ENCODE results near the gene MARCHF3.

The MARCHF3 gene

DNA sequence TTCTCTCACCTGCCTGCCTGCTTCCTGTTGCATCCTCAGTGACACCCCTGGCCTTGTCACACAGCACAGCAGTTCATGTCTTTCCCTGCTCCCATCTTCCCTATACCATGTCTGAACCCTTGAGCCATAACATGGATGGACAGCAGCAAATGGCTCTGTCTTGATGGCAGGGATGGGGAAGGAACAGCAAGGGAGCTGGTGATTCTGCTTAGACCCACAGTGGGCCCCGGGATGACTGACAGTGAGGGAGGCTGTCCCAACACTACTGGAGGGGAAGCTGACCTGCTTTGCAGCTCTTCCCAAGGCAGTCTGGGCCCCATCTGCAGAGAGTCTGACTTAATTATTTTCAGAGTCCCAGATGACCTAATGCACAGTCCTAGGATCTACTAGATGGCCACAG is 48.2 kb downstream of the MARCHF3 start:
- DNase-seq: no peak

DNA sequence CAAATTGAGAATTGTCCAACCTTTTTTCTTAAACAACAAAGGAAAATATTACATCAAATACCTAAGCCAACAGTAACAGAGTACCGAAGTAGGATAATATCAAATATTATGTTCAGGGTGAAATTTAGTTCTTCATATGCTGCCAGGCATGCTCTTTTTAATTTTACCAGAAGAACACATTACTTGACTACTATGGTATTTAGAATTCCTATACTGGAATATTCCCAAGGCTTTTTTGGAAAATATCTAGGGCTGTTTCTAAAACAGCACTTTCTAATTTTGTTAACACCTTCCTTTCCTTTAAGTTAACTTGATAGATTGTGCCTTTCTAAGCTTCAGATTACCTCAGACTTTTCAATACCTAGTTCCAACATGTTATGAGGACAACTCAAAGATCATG is 48.7 kb downstream of the MARCHF3 start:
- no peak for DNase-seq

DNA sequence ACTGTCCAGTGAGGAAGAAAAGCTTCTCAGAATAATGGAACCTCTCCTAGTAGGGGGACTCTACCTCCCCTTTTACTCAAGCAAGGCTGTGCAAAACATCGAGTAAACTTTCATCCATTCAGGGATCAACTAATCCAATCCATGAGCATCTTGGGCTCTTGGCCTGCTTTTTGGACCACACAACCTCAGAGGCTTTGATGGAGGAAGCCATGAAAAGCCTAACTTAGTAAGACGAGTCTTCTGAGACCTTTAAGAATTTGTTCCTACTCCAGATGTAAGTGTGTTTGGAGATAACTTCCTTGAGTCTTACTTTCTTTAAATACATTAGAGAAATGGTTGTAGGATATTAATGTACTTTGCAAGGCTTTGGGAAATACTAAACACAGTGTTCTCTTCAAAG is 49.1 kb downstream of the MARCHF3 start:
- DNase-seq: no peak

DNA sequence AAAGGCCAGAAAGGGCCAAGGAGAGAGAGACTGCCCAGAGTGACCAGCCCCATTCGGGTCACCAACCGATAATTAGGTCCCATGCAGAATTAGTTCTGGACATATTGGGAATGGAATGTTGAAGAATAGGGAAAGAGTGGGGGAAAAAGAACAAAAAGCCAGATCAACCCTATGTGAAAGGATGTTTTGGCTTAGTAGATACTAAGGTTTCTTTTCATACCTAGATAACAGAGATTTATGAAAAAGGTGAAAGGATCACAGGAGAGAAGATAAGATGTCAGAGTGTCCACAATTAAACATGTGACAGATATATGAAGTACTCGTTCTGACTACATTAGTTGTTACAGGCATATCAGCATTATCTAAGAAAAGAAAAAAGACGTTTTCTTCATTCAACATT is 52.1 kb downstream of the MARCHF3 start:
- DNase-seq: no peak

DNA sequence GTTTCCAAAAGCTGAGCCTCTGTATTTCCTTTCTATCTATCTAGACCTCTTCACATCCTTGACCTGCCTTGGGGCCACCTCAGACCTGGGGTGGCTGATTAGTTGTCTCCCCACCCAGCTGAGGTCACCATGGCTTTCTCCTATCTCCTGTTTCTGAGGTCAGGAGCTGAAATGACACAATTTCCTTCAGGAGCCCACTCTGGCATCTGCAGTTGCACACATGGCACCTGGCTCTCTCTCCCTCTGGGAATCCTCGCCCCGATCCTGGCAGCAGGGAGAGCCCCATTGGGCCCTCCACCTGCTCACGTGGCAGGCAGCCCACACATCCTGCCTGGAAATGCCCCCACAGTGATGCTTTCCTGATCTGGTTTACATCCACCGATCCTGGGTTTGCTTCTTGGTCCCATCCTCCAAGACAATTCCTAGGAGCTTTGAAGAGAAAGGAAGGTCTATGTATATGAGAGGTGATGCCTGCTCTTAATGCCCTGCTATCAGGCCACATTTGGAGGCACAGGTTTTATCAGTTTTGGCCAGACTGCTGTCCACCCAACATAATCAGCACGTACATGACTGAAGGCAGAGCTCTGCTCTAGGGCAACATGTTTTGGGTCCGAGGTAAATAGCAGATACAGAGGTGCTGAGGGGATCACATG is 53.7 kb downstream of the MARCHF3 start:
- DNase-seq: no peak

DNA sequence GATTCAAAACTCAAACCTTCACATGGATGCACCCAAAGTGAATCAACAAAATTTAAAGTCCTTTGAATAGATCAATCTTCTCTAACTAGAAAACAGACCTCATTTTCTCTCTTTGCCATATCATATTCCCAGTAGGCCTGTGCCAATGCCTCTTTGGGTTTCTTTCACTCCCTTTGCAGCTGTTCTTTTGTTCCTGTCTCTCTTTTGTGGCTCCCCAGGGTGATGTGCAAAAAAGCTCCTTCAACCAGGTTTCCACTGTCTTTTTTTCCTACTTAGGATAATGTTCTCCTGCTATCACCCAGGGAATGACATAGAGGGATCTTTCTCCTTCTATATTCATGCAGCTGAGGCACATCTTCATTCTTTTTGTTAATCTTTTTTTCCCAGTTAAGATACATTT is 54.6 kb downstream of the MARCHF3 start:
- DNase-seq: no peak

DNA sequence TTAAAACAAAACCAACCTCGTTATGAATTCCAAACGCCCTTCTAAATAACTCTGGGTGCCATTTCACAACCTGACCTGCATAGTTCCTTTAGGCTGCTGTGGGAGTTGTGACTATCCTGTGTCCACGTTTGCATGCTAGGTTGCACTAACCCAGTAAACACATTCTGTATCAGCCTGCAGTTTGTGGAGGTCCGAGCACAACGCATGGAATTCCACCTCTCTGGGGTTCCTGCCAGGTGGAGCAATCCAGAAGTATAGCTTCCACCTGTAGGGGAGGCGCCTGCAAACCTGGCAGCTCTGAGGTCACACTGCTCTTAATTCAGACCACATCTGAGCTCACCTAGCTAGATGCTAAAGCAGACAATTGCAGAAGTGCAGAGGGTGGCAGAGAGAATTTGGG is 57.2 kb downstream of the MARCHF3 start:
- no peak for DNase-seq

DNA sequence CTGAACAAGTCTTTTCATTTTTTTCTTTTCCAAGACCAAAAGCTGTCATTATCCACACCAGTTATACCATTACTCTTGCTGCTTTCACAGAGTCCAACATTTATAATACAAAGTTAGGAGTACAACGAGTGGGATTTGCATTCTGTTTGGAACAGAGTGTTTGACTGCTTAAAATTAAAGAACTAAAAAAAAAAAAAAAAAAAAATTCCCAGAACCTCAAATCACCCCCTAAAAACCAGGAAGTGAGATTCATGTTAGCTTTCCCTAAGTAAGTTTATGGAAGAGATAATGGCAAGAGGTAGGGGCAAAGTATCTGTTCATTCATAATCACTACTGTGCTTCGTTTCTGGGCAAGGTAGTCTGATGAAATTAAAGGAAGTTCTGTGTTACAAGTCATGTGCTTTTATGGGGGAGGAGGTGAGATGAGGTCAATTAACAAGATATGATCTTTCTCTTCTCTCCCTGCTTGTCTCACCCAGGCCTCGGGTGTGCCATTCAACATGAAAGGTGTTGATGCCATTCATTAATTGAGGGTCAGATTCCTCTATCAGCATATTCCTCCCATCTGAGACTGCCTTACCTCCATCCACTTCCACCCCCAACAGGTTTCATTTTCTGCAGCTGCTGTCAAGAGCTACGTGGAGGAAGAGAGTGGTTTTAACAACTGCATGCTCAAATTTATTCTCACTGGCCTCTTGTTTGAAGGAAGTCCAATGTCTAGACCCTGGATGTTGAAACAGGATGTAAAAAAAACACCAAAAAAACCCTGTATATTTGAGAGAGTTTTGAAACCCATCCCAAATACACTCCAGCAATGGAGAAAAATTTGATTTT is 58.1 kb downstream of the MARCHF3 start:
- no peak for DNase-seq

DNA sequence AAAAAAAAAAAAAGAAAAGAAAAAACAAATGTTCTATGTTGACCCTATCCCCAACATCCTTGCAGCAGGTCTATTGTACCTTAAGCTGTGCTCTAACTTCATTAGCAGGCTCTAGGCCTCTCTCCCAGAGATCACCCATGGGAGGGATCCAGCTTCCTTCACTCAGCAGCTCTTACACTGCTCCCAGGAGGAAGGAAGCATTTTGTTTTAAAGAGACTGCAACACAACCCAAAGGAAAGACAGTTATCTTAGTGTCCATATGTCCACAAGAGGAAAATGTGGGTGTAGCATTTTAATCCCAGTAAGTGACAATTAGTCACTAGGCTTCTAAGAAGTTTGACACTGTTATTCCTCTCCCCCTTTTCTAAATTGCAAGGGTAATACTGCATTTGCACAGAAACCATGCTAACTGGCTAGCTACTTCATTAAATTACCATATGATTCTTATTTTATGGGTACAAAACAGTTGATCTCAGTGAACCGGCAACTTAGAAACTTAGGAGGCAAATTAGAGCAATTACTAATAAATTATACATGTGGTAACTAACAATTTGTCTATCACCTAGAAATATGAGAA is 58.8 kb downstream of the MARCHF3 start:
- no peak for DNase-seq

DNA sequence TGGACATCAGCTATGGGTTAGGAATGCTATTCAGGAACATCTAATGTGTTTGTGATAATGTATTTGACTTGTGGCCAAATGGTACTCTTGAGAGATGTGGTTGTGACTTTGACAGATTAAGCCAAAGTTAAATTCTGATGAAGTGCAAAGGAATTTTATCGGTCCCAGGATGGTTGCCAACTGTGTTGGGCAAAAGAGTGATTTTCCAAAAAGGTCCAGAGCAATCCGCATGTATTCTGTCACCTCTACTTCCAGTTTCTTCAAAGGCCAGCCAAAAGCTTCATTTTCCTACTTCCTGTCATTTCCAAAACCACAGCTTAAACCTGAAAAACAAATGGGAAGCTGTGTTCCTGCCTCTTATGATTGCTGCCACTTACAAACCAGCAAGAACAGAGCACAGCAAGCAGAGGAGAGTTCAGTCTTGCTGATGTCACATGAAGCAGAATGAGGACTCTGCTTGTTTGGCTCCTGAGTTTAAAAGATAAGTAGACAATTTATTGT is 59.8 kb downstream of the MARCHF3 start:
- DNase-seq: no peak

DNA sequence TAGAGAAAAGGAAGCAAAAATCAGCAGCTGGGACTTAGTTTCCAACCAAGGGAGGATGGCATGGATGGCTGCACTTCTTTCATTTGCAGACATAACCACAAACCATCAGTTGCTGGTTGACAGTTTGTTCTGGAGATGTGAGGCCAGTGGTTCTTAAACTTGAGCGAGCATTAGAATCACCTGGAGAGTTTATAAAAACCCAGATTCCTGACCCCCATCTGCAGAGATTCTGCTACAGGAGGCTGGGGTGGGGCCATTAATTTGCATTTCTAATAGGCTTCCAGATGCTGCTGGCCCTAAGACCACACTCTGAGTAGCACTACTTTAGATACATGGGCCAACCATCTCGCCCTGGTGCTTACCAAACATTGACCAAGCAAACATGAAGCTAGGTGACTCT is 60.8 kb downstream of the MARCHF3 start:
- no peak for DNase-seq

DNA sequence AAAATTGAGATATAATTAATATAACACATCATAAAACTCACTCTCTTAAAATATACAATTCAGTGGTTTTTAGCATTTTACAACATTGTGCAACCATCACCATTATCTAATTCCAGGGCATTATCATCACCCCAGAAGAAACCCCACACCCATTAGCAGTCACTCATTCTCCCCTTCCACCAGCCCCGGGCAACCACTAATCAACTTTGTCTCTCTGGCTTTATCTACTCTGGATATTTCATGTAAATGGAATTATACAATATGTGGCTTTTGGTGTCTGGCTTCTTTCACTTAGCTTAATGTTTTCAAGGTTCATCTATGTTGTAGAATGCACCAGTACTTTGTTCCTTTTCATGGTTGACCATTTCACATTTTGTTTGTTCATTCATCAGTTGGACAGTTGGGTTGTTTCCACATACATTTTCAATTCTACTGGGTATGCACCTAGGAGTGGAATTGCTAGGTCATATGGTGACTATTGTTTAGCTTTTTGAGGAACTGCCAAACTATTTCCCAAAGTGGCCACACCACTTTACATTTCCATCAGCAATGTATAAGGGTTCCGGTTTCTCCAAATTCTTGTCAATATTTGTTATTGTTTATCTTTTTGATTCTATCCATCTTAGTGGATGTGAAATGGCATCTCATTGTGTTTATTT is 62.4 kb downstream of the MARCHF3 start:
- DNase-seq: no peak

DNA sequence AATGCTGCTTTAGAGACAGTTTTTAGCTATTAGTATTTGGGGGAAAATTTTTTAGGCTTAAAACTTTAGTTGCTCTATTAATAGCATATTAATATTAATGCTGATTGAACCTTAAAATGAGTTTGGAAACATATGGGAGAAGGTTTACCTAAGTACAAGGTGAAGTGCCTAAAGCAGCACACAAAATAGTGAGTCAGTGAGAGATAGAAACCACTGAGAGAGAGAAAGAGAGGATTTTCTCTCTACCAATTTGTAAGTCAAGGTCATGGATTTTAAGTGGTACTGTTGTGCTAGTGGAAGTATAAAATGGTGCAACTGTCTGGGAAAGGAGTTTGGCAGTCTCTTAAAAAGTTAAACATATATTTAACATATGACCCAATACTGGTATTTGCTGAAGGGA is 64.9 kb downstream of the MARCHF3 start:
- no peak for DNase-seq

DNA sequence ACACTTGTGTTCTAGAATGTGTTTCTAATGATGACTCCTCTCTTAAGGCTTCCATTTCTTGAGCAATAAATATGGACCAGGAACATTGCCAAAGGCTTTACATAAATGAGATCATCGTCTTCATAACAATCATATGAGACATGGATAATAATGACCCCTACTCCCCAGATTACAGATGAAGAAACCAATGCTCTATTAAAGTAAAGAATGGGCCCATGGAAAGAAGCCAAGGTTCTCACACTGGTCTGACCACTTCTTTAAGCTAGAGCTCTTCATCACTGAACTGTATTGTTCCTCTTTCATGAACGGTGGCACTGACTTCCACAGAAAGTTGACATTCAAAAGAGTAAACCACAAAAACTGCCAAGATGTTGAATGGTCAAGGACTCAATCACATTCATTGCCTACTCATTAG is 65.3 kb downstream of the MARCHF3 start:
- DNase-seq: no peak

DNA sequence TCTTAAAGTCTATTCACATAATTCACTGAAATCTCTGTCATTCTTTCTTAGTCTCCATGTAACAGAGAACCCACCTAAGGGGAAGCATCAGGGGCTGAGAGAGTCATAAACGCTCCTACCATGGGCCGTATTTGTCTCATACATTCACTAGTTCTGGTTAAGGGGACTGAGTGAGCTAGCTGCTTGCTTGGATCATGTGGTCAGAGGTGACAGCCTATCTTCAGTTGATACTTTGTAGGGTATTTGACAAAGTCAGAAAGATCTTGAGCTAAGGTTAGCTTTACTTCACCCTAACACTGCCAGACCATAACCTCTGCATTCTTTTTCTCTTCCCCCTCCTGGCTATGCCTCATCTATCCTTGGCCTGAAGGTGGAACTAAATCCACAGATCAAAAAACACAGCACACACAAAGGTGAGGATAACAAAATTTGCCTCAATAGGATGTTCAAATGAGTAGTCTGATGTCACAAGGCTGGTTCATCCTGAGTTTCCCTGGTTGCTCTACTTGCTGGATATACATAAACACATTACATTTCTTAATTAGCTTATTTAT is 66.5 kb downstream of the MARCHF3 start:
- no peak for DNase-seq

DNA sequence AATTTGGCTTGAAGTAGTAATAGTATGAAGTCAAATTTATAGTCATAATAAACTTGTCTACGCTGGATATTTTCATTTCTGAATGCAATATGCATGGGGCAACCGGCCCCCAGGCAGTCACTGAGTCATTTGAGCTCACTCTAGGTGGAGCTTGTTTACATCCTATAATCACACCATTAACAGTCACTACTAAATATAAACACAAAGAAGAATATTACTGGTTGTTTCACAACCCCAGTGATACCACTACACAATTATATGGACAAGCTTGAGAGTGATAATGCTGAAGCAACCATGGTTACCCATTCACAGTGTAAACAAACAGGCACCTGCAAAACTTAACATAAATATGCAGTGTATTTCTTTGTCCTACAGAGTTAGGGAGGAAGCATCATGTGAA is 68.7 kb downstream of the MARCHF3 start:
- no peak for DNase-seq

DNA sequence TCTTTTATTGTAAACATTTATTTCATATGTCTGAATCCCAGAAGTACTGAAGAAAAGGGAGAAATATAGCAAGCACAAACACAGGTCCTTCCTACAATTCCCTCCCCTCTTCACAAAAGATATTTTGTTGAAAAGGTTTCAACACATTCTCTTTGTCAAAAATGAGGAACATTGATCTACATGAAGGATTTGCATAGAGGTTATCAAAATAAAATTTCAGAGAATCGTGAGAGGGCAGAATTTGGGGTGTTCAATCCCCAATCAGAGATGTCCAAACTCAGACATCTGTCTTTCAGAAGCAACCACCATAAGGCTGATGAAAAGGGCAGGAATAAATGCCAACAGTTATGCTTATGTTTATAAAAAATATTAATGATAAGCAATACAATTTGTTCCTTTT is 69.2 kb downstream of the MARCHF3 start:
- no peak for DNase-seq

DNA sequence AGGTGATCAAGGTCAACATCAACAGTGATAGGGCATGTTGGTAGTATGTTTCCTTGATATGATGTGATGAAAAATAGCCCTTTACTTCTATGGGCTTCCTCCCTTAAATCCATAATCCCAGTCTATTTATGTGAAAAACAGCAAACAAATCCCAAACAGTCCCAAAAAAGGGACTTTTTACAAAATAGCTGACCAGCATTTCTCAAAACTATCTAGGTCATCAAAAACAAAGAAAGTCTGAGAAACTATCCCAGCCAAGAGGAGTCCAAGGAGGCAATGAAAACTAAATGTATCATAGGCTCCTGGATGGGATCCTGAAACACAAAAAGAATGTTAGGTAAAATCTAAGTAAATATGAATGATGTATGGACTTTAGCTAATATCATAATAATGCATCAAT is 71.2 kb downstream of the MARCHF3 start:
- no peak for DNase-seq

DNA sequence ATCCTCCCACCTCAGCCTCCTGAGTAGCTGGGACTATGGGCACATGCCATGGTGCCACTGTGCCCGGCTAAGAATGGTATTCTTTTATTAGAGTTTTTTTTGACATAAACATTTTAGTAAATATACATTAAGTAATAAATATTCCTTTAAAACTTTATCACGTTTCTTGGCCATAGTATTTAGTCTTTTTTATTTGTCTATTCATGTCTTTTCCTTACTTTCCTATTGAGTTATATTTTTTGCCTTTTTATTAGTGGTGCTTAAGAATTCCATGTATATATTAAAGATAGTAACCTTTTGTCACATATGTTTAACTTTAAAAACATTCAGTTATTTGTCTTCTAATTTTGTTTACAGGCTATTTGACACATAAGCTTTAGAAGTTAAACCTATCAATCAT is 73.4 kb downstream of the MARCHF3 start:
- DNase-seq: no peak

DNA sequence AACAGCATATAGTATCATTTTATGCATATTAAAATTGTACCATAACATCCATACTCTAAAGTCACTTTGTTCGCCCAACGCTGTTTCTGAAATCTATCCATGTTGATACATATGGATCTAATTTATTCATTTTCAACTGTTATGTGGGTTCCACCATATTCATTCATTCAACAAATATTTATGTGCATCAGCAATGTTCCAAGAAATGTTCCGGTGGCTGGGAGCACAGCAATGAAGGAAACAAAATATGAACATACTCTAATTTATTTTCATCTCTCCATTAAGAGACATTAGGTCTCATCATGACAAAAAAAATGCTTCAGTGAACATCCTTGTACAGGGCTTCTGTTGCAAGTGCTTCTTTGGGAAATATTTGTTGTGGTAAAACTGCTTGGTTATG is 75.4 kb downstream of the MARCHF3 start:
- DNase-seq: no peak

DNA sequence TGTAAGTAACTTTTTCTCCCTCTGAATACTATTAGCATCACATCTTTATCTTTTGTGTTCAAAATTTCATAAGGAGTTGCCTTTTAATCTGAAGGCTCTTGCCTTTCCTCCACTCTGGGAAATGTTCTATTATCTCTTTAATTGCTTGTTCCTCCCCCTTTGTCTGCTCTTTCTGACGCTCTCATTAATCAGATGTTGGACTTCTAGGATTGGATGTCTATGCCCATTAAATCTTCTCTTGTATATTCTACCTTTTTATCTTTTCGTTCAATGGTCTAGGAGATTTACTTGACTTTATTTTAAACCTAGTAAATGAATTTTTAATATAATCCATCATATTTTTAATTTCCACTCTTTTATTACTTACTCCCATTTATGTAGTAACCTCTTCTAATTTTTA is 76.7 kb downstream of the MARCHF3 start:
- DNase-seq: no peak

DNA sequence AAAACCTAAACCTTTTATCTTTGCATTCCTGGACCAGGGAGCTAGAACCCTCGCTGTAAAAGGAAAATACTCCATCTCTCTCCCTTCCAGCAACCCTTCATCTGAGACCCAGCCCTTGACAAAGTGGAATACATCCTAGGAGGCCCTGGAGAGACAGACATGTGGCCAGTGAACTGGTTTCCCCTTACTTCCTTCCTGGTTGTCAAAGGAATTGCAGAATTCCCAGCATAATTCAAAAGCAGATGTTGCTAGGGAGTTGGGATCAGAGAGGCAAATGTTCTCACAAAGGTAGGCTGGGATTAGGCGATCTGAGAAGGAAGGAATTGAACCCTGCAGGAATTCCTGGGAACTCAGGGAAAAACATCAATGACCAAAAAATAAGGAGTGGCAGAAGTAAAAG is 80.9 kb downstream of the MARCHF3 start:
- no peak for DNase-seq

DNA sequence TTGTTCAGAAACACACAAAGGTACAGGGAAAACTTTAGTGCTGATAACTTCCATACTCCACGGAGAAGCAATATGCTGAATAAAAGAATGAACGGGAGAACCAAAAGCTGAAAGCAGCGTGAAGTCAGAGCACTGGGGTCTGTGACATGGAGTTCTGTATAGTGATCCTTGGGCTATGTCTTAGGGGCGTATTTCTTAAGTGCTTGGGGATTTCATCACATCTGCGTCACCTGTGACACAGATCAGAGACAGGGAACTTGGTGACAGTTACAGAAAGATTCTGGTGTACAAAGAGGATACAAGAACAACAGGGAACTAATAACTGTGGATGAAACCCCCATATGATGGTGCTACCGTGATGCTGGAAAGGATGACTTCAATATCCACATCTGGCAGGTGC is 81.9 kb downstream of the MARCHF3 start:
- no peak for DNase-seq

DNA sequence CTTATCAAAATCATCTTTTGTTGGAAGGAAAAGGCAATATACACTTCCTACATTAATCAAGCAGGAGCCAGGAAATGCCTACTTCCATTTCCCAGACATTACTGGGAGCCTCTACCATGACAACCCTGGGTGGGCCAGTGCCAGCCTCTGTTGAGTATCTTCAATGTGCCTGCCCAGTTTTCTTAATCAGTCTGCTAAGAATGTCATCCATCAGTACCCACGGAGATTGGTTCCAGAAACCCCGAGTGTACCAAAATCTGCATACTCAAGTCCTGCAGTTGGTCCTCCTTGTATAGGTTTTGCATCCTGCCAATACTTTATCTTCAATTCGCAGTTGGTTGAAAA is 82.4 kb downstream of the MARCHF3 start:
- DNase-seq: no peak
